Neuronal stem cell (in vitro differentiated cells): ENCODE results near the gene COX7B. TPM values are rescaled to one million over a fixed set of nuclear protein-coding genes. Genes with fewer than 3 reads are reported as not detected.

Experiments used
- DNase-seq: peaks from one replicate; pipeline ENCODE4 v3.0.0-alpha.2; 2013; ENCODE audit warnings: low spot score
- H2AFZ ChIP-seq: one replicate; pipeline ENCODE4 v1.6.1; 2013; ENCODE audit warnings: mild to moderate bottlenecking, low read length, inconsistent platforms
- H2AK5ac ChIP-seq: 2 replicates; pipeline ENCODE4 v1.6.1; 2013; ENCODE audit warnings: low read depth, mild to moderate bottlenecking, inconsistent platforms, low read length, moderate library complexity, mixed read lengths
- H2BK120ac ChIP-seq: 2 replicates; pipeline ENCODE4 v1.6.1; 2013; ENCODE audit warnings: low read depth, mild to moderate bottlenecking, inconsistent platforms, low read length, moderate library complexity, mixed read lengths
- H2BK12ac ChIP-seq: one replicate; pipeline ENCODE4 v1.6.1; 2013; ENCODE audit warnings: low read length, inconsistent platforms
- H2BK15ac ChIP-seq: 2 replicates; pipeline ENCODE4 v1.6.1; 2013; ENCODE audit warnings: mild to moderate bottlenecking, low read length, inconsistent platforms, mixed read lengths
- H2BK5ac ChIP-seq: one replicate; pipeline ENCODE4 v1.6.1; 2013; ENCODE audit warnings: inconsistent platforms, mild to moderate bottlenecking, low read length, moderate library complexity
- H3K14ac ChIP-seq: one replicate; pipeline ENCODE4 v1.6.1; 2013; ENCODE audit warnings: low read length, inconsistent platforms
- H3K18ac ChIP-seq: 2 replicates; pipeline ENCODE4 v1.6.1; 2013; ENCODE audit warnings: low read length, inconsistent platforms
- H3K23ac ChIP-seq: 2 replicates; pipeline ENCODE4 v1.6.1; 2013; ENCODE audit warnings: low read depth, mild to moderate bottlenecking, mixed read lengths, low read length, inconsistent platforms; ENCODE audit not compliant: poor library complexity
- H3K27ac ChIP-seq: replicated peaks from 3 replicates; pipeline ENCODE4 v1.5.1; 2013; ENCODE audit warnings: low read length, inconsistent platforms
- H3K27me3 ChIP-seq, 3 experiments: 2 replicates each; pipeline ENCODE4 v1.6.1; 2013; ENCODE audit warnings: low read length in 3 of 3, mild to moderate bottlenecking in 2 of 3, inconsistent platforms in 1 of 3, low read depth in 1 of 3, mixed read lengths in 1 of 3, moderate library complexity in 1 of 3; ENCODE audit not compliant: control insufficient read depth in 3 of 3, insufficient read depth in 3 of 3
- H3K36me3 ChIP-seq, 2 donors: replicated peaks in 1 of 2; 2 replicates each; pipeline ENCODE4 v1.6.1; 2013; ENCODE audit warnings: low read length in 2 of 2; ENCODE audit not compliant: control insufficient read depth in 2 of 2, insufficient read depth in 2 of 2
- H3K4ac ChIP-seq: 2 replicates; pipeline ENCODE4 v1.6.1; 2013; ENCODE audit warnings: inconsistent platforms, mild to moderate bottlenecking, low read length, moderate library complexity
- H3K4me1 ChIP-seq, 2 donors: 1 replicate in 1 of 2; 2 replicates in 1 of 2; pipeline ENCODE4 v1.6.1; 2013; ENCODE audit warnings: low read length in 2 of 2, low read depth in 1 of 2; ENCODE audit not compliant: control insufficient read depth in 2 of 2, insufficient read depth in 1 of 2
- H3K4me2 ChIP-seq: one replicate; pipeline ENCODE4 v1.6.1; 2013; ENCODE audit warnings: mild to moderate bottlenecking, low read length, inconsistent platforms; ENCODE audit not compliant: insufficient read depth, poor library complexity, severe bottlenecking
- H3K4me3 ChIP-seq, 2 donors: 2 replicates each; pipeline ENCODE4 v1.5.1; 2013; ENCODE audit warnings: low read length in 2 of 2, mild to moderate bottlenecking in 2 of 2, inconsistent platforms in 1 of 2, moderate library complexity in 1 of 2
- H3K79me1 ChIP-seq: one replicate; pipeline ENCODE4 v1.6.1; 2013; ENCODE audit warnings: low read depth, mild to moderate bottlenecking, inconsistent platforms, low read length, moderate library complexity
- H3K9ac ChIP-seq: one replicate; pipeline ENCODE4 v1.6.1; 2013; ENCODE audit warnings: mild to moderate bottlenecking, low read depth, low read length, inconsistent platforms; ENCODE audit not compliant: poor library complexity
- H3K9me3 ChIP-seq, 2 donors: replicated peaks in 1 of 2; 2 replicates each; pipeline versions ENCODE3 to v1.6.1; 2013; ENCODE audit warnings: low read length in 2 of 2, mild to moderate bottlenecking in 2 of 2, inconsistent platforms in 1 of 2, low read depth in 1 of 2, mixed read lengths in 1 of 2, moderate library complexity in 1 of 2; ENCODE audit not compliant: control insufficient read depth in 2 of 2, insufficient read depth in 1 of 2
- H4K8ac ChIP-seq: one replicate; pipeline ENCODE4 v1.6.1; 2013; ENCODE audit warnings: low read depth, mild to moderate bottlenecking, inconsistent platforms, low read length, moderate library complexity
- H4K91ac ChIP-seq: one replicate; pipeline ENCODE4 v1.6.1; 2013; ENCODE audit warnings: low read length, low read depth, mild to moderate bottlenecking, inconsistent platforms; ENCODE audit not compliant: poor library complexity
- WGBS, 2 donors: extraction: QIAGEN DNeasy Blood & Tissue Kit; methylation state at CpG; one replicate each; pipeline ENCODE4 v1.1.7; 2013; ENCODE audit warnings: missing lambda C conversion rate in 2 of 2, mixed read lengths in 1 of 2; ENCODE audit not compliant: insufficient read length in 2 of 2, insufficient replicate concordance in 1 of 2; ENCODE audit errors: extremely low coverage in 2 of 2; 5-methylcytosine and 5-hydroxymethylcytosine counted together
- small RNA-seq: library from polyadenylated mRNA; stranded (forward); fragments of <200 nt; extraction: miRNeasy Mini kit (QIAGEN cat#:217004); gene quantifications from one replicate; pipeline ENCODE3, GENCODE V24; 2013; ENCODE audit not compliant: insufficient read depth

The COX7B gene

DNA sequence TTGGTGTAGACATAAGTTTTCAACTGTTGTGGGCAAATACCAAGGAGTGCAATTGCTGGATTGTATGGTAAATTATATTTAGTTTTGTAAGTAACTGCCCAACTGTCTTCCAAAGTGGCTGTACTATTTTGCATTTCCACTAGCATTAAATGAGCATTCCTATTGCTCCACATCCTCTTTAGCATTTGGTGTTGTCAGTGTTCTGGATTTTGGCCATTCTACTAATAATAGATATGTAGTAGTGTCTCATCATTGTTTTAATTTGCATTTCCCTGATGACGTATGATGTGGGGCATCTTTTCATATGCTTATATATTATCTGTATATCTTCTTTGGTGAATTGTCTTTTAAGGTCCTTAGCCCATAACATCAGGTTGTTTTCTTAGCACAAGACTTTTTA is 52.9 kb downstream of the COX7B start:
- H4K91ac ChIP-seq, result no peak overlapping the region
- H3K27me3 ChIP-seq, result no peaks in the 10 kb centered on the region
- H2AK5ac ChIP-seq, result no peak overlapping the region
- no CpG with 5 or more reads among the region's 1 CpG for WGBS, 2 donors
- H3K9me3 ChIP-seq, result no peaks in the 10 kb centered on the region
- H3K4me2 ChIP-seq, result no peak overlapping the region
- no peak overlapping the region for H3K14ac ChIP-seq
- no peak overlapping the region for H3K9ac ChIP-seq
- no peak overlapping the region for H2BK12ac ChIP-seq
- no peaks in the 10 kb centered on the region for H3K79me1 ChIP-seq
- H3K4me3 ChIP-seq, result no peak overlapping the region
- no peak overlapping the region for H2AFZ ChIP-seq
- H4K8ac ChIP-seq, result no peak overlapping the region
- H3K36me3 ChIP-seq, result no peaks in the 10 kb centered on the region
- H3K4ac ChIP-seq, result no peak overlapping the region
- no peak overlapping the region for H3K27ac ChIP-seq
- H3K23ac ChIP-seq, result no peak overlapping the region
- H2BK5ac ChIP-seq, result no peak overlapping the region
- H2BK15ac ChIP-seq, result no peak overlapping the region
- no peak for DNase-seq
- H3K4me1 ChIP-seq, result no peaks in the 10 kb centered on the region
- no peak overlapping the region for H3K18ac ChIP-seq
- no peak overlapping the region for H2BK120ac ChIP-seq

DNA sequence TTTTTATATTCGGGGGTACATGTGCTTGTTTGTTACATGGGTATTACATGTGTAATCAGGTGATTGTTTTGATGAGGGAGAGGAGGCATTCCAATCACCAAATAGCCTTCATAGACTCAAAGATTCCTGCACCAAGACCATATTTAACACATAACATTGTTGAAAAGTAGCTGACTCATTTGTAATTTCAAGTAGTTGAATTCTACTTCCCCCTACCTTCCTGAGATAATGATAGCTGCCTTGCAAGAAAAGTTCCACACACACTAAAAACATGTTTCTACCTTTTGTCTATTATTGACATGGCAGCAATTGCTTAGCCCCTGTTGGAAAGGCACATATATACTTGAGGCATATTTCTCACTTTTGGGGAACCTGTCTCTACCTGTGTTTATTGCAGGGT is 54.0 kb downstream of the COX7B start:
- Histone ChIP-seq H2BK5ac (no peak overlapping the region), H2AFZ (no peak overlapping the region), H4K8ac (no peak overlapping the region), H2BK15ac (no peak overlapping the region), H3K79me1 (no peaks in the 10 kb centered on the region), H3K27me3 (no peaks in the 10 kb centered on the region), H2AK5ac (no peak overlapping the region), H4K91ac (no peak overlapping the region), H3K4me1 (no peaks in the 10 kb centered on the region), H2BK12ac (no peak overlapping the region), H3K4me3 (no peak overlapping the region), H3K18ac (no peak overlapping the region), H3K4ac (no peak overlapping the region), H3K36me3 (no peaks in the 10 kb centered on the region), H3K9ac (no peak overlapping the region), H3K14ac (no peak overlapping the region), H3K27ac (no peak overlapping the region), H2BK120ac (no peak overlapping the region), H3K9me3 (no peaks in the 10 kb centered on the region), H3K4me2 (no peak overlapping the region), H3K23ac (no peak overlapping the region)
- whole genome bisulfite sequencing, 2 donors, result no CpG with 5 or more reads among the region's 1 CpG
- no peak for DNase-seq

DNA sequence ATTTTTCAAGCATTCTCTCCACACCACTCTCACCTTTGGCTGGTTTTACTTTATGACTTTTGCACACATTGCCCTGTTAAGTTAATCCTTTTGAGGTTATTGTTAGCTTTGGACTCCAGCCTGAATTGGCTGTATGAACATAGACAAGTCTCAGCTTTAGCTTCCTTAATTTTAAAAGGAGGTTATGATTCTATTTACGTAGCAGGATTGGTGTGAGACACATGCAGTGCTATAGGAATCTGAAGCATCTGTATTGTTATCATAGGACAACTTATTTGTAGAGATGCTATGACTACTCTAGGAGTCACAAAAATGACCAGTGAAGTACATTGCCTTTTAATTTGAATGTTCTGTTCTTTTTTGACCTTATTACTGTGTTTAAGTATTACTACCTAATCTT is 54.4 kb downstream of the COX7B start:
- Histone ChIP-seq H3K14ac (no peak overlapping the region), H2BK5ac (no peak overlapping the region), H3K36me3 (no peaks in the 10 kb centered on the region), H3K4me3 (no peak overlapping the region), H3K9ac (no peak overlapping the region), H3K23ac (no peak overlapping the region), H3K27ac (no peak overlapping the region), H3K18ac (no peak overlapping the region), H2BK120ac (no peak overlapping the region), H3K9me3 (no peaks in the 10 kb centered on the region), H3K79me1 (no peaks in the 10 kb centered on the region), H3K27me3 (no peaks in the 10 kb centered on the region), H4K8ac (no peak overlapping the region), H2BK12ac (no peak overlapping the region), H3K4me1 (no peaks in the 10 kb centered on the region), H2AK5ac (no peak overlapping the region), H4K91ac (no peak overlapping the region), H3K4me2 (no peak overlapping the region), H3K4ac (no peak overlapping the region), H2BK15ac (no peak overlapping the region), H2AFZ (no peak overlapping the region)
- no CpG with 5 or more reads among the region's 1 CpG for WGBS, 2 donors
- DNase-seq, result no peak

Small RNA genes within 50 kb of the gene (small RNA-seq; reads per million reads assigned to genes)
- not detected for gene RN7SL460P
